GM10847 (cell line): ENCODE data around the gene NOX3.

Source experiments
- POLR2A ChIP-seq: IDR thresholded peaks from 2 replicates; pipeline ENCODE4 v1.6.1; 2011; ENCODE audit not compliant: insufficient read length; ENCODE audit errors: extremely low read depth

The NOX3 gene

DNA sequence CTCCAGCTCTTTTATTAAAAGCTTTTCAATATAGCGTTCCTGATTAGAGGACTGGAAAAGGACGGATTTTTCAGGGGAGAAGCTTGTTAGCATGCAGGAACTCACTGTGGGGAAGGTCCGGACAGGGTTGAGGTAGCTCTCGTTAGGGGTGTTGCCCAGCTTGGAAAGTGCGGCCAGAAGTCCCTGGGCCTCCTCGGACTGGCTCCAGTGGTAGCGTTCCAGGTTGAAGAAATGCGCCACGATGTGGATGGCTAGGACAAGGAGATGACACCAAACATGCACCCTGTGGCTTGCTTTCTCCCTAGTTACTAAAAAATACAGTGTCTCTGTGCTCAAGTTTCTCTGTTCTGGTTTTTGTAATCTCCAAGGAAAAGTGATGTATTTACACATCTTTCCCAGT is 12.5 kb downstream of the NOX3 start:
- TF ChIP-seq POLR2A = no peak

DNA sequence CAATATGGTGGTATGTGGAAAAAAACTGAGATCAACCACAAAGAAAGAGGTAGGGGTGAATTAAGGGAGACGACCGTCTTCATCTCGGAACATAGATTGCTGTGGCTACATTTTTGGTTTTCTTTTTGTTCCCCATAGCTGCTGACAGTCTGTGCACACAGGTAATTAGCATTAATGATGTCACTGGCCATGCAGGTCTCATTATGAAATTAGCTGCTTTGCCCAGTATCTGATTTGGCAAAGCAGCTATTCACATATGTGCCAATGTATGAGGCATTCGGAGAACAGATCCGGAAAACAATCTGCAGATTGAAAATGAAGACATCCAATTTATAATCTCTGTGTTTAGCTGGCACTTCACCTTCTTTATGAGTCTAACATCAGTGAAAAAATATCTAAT is 13.1 kb downstream of the NOX3 start:
- no peak for TF ChIP-seq POLR2A

DNA sequence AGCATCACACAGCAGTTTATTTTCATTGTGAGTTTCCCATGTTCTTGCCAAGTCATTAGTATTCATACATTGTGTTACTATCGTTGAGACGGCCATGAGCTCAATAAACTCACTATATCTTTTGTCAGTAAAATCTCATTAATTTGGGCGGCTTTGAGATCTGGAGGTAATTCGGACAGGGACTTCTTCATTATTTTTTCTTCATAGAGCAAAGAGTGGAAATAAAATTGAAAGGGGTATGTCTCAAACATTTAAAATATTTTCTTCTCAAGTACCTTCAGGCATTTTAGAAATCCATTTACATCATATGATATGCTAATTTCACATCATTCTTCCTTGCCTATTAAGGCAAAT is 14.6 kb downstream of the NOX3 start:
- TF ChIP-seq POLR2A = no peak

DNA sequence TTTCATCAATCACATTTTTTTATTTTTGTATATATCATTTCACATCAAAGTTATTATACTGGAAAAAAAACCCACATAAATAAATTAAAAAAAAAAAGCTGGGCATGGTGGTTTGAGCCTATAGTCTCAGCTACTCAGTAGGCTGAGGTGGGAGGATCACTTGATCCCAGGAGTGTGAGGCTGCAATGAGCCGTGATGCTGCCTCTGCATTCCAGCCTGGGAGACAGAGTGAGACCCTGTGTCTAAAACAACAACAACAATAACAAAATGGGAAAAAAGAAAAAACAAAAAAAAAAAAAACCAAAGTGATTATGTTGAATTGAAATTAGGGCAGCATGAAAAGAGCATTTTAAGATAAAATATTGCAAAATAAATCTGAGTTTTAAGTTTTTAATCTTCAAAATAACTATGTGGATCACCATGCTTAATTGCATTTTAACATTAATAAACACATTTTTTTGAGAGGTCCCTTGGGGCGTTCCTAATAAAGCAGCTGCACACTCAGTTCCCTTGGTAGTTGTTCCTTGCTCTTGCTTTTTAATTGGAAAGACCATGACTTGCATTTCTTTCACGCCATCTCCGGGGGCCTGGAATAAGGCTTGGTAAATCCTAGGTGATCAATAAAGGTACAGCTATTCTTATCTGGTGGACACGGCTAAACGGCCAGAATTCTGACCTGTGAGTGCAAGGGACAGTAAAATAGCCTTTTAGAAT is 15.1 kb downstream of the NOX3 start:
- TF ChIP-seq POLR2A = no peak

DNA sequence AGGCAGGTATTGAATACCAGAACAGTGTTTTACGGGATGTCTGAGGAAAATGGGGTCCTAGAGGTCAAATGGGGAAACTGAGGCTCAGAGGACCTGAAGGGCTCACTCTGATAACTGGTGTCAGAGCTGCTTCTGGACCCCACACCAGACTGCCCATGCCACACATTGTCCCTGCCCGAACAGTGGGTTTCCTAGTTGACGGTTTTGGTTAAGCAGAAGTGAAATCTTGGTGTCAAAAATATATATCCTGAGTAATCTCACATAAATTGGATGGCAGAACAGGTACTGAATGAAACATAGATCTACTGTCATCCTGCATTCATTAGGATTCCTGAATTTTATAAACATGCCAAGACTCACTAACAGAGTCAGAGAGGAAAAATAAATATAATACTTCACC is 16.3 kb downstream of the NOX3 start:
- no peak for TF ChIP-seq POLR2A

DNA sequence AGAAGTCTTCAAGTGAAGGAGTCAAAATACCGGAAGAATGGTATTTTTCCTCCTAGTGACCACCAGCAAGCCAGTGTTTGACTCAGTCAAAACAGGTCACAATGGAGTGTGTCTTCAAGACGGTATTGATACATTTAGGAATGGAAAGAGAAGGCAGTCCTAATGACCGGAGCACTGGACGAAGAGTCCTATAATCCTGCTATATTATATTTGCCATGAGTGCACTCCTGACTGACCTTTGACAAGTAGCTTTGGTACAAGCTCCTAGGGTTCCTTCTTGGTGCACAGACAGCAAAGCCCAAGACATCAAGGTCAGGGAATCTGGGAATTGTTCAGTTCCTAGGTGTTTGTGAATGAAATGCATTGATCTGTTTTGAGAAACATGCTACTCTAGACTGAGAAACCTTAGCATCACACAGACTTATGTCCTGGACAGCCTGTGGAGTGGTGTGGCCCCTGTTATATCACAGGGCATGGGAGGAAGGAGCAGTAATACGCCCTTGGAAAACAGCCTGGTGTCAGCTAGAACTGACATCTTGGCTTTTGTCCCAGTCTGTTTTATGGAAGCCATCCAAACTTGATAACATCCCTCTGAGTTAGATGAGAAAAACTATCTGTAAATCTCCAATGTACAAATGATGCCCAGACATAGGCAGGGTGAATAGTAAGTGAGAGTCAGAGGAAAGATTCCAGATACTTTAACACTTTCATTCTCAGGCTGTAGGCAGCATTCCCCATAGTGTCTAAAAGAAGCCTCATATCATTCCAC is 18.5 kb downstream of the NOX3 start:
- TF ChIP-seq POLR2A = no peak

DNA sequence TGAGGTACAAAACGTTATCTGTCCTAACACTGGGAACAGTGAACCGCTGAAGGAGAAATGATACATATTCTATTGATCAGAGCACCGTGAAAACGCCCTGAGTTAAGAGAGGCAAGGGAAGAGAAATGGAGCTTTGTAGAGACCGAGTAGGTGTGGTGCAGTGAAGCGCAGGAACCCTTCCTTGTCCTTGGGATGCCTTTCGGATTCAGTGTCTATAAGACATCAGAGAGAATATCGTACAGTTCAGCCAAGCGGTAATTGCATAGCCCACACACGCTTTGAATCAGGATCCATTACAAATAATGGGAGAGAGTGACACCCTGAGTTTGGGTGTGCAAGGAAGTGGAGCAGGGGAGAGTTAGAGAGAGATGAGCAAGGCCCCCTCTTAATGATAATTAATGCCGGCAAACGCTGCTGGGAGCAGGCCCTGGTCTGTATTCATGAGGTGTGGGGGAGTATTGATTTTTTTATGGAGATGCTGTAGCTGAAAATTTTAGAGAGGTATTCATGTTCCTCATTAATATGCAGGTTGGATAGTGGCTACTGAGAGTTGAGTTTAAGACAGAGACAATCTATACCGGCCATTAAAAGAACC is 20.7 kb downstream of the NOX3 start:
- no peak for TF ChIP-seq POLR2A

DNA sequence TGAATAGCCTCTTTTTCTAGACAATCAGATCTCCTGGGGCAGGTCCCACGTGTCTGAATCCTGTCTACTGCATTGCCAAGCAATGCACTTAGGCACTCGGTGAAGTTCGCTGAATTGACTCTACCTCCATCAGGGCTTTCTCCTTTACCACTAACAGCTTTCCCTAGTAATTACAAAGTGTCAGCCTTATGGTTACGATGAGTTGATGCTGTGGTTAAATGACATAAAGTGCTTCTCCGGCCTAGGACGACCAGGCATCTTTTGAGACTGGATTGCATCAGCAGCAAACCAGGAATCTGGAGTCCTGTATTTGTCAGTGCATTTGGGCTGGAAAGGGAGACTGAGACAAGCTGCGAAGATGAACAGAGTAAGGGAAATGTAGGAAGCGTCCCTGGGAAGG is 21.5 kb downstream of the NOX3 start:
- TF ChIP-seq POLR2A = no peak

DNA sequence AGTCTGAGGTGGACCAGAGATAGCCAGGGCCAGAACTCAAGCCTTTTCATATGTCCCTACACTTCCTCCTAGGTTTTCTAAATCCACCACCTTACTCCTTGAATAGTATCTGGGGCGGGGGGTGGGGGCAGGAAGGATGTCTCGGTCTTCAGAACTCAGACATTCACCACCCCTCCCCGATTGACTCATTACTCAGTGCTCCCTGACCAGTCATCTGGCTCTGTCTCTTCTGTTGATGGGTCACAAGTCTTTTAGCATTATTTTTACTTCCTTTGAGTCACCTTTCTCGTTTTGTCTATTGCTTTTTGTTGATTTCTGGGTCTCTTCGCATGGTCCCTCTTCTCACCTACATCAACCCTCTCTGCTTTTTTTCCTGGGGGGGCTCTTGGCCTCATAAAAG is 23.3 kb downstream of the NOX3 start:
- no peak for TF ChIP-seq POLR2A

DNA sequence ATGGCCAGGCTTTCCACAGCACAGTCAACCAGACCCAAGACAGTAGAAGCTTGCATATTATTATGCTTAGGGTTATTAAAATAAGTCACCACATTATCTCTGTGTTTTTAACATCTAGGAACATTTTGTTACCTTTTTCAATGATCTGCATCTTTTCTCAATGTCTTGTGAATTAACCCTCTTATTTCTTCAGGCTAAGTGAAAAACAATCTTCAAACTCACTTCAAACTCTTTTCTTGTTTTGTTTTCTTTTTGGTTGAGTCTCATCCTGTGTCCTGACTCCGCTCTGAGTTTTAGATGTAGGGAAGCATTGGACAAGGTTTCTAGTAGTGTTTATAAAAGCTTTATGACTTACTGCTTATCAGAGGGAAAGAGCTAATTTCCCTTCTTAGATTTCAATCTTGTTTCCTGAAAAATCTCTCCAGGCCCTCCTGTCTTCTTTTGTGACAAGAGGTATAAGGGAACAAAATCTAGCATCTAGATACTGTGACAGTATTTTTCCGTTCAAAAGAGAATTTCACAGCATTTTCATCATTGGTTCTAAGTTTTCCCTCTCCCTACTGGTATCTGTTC is 26.2 kb downstream of the NOX3 start:
- no peak for TF ChIP-seq POLR2A

DNA sequence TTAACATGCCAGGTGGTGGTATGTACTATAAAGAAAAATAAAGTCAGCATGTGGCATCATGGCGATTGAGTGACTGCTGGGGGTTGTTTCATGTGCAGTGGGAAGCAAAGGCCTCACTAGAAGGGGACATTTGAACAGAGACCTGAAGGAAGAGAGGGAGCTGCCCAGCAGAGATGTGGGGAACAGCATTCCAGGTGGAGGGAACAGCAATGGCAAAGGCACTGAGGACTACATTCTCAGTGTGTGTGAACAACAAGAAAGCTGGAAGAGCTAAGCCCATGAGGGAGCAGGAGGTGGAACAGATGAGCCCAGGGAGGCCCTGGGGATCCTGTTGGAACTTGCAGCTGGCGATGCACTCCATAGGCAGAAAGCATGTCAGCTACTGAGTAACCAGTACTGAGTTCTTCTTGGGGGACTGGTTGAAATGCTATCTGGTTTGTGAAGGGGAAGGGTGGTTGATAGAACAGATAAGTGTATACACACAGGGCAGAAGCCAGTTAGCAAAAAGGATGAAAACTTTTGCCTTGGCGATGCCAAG is 29.2 kb downstream of the NOX3 start:
- TF ChIP-seq POLR2A = no peak

DNA sequence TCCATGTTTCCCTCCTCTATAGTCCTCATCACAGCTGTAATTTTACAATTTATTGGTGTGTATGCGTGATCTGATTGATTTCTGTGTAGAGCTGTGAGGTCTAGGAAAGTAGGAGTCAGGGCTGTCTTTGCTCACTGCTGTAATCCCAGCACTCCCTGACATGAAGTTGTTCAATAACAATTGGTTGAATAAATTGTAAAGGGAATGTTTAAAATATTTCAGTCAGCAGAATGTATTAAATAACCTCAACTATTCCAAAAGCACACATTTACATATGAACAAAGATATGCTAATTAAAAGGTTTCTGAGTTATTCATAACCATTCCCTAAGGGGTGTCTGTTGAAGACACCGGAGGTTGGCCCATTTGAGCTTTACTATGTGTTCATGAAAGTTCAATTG is 31.5 kb downstream of the NOX3 start:
- TF ChIP-seq POLR2A = no peak

DNA sequence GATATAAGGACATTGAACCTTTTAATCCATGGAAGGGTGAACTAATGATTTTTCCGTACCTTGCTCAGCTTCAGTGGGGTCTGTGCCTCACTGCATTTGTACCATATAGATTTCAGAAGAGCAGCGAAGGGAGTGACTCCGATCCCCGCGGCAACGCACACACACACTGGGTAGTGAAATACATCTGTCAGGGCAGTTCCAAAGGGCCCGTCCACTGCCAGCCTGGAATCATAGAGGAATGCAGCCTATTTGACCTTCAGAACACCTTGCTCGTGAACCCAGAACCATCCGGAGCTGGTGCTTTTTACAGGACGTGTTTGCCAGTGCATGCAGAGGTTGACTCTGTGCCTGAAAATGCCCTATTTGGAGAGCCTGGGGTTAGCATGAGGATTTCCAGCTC is 33.0 kb downstream of the NOX3 start:
- no peak for TF ChIP-seq POLR2A

DNA sequence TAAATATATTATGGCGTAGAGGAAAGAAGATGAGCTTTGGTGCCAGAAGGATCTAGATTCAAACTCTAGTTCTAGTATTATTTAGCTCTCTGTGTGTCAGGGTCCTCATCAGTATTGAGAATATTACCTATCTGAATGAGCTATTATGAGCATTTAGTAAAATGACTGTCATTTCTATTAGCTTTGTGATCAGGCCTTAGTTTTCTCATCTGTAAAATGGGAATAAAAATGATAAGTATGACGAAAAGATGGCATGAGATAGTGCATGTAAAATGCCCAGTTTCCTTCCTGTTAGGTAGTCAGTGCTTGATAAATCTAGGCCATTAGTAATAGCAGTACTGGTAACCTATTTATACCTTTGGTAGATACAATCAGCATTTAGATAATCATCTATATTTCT is 35.1 kb downstream of the NOX3 start:
- TF ChIP-seq POLR2A = no peak

DNA sequence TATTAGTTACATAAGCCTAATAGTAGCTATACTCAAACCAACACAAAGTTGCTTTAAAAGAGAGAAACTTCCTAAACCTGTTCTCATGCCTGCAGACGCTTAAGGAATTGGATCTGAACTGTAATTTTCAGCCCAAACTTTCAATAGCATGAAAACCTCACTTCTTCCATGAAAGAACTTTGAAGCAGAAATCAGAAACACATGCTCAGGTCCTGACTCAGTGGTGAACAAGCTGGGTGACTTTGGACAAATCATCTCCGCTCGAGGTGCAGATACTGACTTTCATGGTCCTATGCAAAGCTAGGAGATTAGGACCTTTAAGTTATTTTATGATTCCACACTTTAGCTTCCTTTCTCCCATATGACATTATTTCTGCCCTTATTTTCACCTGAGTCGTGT is 36.5 kb downstream of the NOX3 start:
- TF ChIP-seq POLR2A = no peak

DNA sequence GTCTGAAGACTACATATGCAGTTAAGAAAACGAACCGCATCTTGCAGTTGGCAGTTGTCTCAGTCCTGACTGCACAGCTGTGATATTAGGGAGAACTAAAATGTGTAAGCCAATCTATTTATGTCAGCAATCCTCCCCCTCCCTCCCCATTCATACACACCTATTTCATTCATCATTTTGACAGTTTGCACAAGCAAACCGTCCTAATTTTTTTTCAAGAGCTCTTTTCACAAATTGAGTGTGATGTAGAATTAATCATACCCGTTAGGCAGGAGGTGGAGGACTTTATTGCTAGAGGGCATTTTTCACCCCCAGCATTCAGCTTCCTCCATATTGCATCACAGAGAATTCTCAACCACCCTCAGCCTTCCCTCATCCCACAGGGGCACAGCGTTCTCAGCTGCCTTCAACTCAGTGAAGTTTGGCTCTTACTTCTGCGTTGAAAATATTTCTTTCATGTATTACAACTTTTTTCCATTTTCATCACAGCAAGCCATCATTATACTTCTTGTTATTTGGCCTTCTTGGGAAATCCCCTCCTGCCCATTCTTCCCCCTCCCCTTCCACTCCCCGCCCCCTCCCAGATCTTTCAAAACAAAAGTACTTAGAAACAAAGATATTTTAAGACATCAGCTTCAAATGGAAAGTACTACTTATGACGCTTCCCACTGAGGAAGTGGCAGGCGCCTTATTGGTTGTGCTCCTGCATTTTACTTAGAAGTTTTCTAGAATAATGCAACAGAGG is 37.5 kb downstream of the NOX3 start:
- TF ChIP-seq POLR2A = no peak

DNA sequence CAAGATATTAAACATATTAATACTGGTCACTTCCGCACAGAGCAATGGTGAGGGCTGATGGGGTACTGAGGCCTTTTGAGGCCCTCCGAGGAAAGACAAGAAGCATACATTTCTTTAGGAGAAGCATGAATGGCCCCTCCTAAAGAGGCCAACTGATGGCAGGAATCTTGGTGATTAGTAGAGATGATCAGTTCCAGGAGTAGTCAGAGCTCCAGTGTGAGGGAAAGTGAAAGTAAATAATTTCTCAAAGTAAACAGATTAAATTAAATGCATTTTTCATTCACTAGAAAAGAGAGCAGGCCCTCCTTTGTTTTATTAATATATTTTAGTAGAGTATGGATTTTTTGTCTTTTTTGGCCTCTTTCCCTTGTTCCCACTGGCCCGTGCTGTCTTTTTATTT is 38.2 kb downstream of the NOX3 start:
- TF ChIP-seq POLR2A = no peak
